ENCODE data around the gene SLIT3.

The SLIT3 gene

GRCh38 chr5:168925160-168925559, 375.8 kb downstream of the SLIT3 start:
- DNase-seq (ENCODE audit: low read depth) = no peak

- DNase-seq (ENCODE audit: low read depth) = no peak
Observed at GRCh38 chr5:168921147-168921866, 379.6 kb downstream of the SLIT3 start.

GRCh38 chr5:168920019-168920810, 380.7 kb downstream of the SLIT3 start:
- DNase-seq (ENCODE audit: low read depth) = no peak

- no peak for DNase-seq (ENCODE audit: low read depth)
Observed at GRCh38 chr5:168917947-168918600, 382.9 kb downstream of the SLIT3 start.

- no peak for DNase-seq (ENCODE audit: low read depth)
Observed at GRCh38 chr5:168916852-168917251, 384.1 kb downstream of the SLIT3 start.

GRCh38 chr5:168916266-168916665, 384.7 kb downstream of the SLIT3 start:
- no peak for DNase-seq (ENCODE audit: low read depth)

- DNase-seq (ENCODE audit: low read depth) = no peak
Observed at GRCh38 chr5:168914491-168914890, 386.4 kb downstream of the SLIT3 start.

- DNase-seq (ENCODE audit: low read depth) = no peak
Observed at GRCh38 chr5:168910874-168911273, 390.1 kb downstream of the SLIT3 start.

- DNase-seq (ENCODE audit: low read depth) = no peak
Observed at GRCh38 chr5:168908207-168908606, 392.7 kb downstream of the SLIT3 start.

GRCh38 chr5:168903061-168903460, 397.9 kb downstream of the SLIT3 start:
- no peak for DNase-seq (ENCODE audit: low read depth)

GRCh38 chr5:168899673-168900072, 401.3 kb downstream of the SLIT3 start:
- DNase-seq (ENCODE audit: low read depth) = no peak

GRCh38 chr5:168899264-168899663, 401.7 kb downstream of the SLIT3 start:
- DNase-seq (ENCODE audit: low read depth) = no peak

- no peak for DNase-seq (ENCODE audit: low read depth)
Observed at GRCh38 chr5:168898247-168898911, 402.6 kb downstream of the SLIT3 start.

- no peak for DNase-seq (ENCODE audit: low read depth)
Observed at GRCh38 chr5:168897387-168898122, 403.4 kb downstream of the SLIT3 start.

GRCh38 chr5:168895295-168896071, 405.5 kb downstream of the SLIT3 start:
- no peak for DNase-seq (ENCODE audit: low read depth)

- DNase-seq (ENCODE audit: low read depth) = no peak
Observed at GRCh38 chr5:168893283-168893682, 407.7 kb downstream of the SLIT3 start.

- DNase-seq (ENCODE audit: low read depth) = no peak
Observed at GRCh38 chr5:168892618-168893186, 408.2 kb downstream of the SLIT3 start.

GRCh38 chr5:168890816-168891812, 409.8 kb downstream of the SLIT3 start:
- DNase-seq (ENCODE audit: low read depth) = no peak

GRCh38 chr5:168889039-168889438, 411.9 kb downstream of the SLIT3 start:
- DNase-seq (ENCODE audit: low read depth) = no peak
